HL-60 (cell line): ENCODE results near the gene SLC1A5.
A peak's percentile ranks its signal among the peaks of the same experiment; 100 is the strongest.

Experiments used
- DNase-seq, 2 experiments: peaks; one replicate each; pipeline ENCODE4 v3.0.0-alpha.2; 2010 to 2020; ENCODE audit warnings: low read depth in 1 of 2, low spot score in 1 of 2
- H3K27ac ChIP-seq: fragments of 250-450 bp; sonication (Bioruptor Pico); replicated peaks from 2 replicates; pipeline ENCODE4 v1.5.1; 2020; ENCODE audit warnings: mild to moderate bottlenecking, moderate library complexity
- H3K27me3 ChIP-seq: fragments of 250-450 bp; sonication (Bioruptor Pico); 2 replicates; pipeline ENCODE4 v1.5.1; 2021; ENCODE audit warnings: mild to moderate bottlenecking, moderate library complexity; ENCODE audit not compliant: insufficient read depth, poor library complexity, severe bottlenecking
- H3K4me3 ChIP-seq: replicated peaks from 2 replicates; pipeline ENCODE4 v1.5.1; 2011; ENCODE audit warnings: mild to moderate bottlenecking, control low read depth, low read length; ENCODE audit not compliant: insufficient read depth
- CTCF ChIP-seq: IDR thresholded peaks from one replicate; pipeline ENCODE4 v1.5.1; 2011; ENCODE audit warnings: low read length, control low read depth, inconsistent platforms; ENCODE audit not compliant: insufficient read depth
- GABPA ChIP-seq: IDR thresholded peaks from 2 replicates; pipeline ENCODE4 v1.6.1; 2012; ENCODE audit warnings: low read depth
- POLR2AphosphoS5 ChIP-seq: IDR thresholded peaks from 2 replicates; pipeline ENCODE4 v1.6.1; 2012; ENCODE audit warnings: low read depth
- SPI1 ChIP-seq: IDR thresholded peaks from 2 replicates; pipeline ENCODE4 v1.6.1; 2012; ENCODE audit warnings: low read depth, mild to moderate bottlenecking, borderline replicate concordance
- TF ChIP-seq, protein P1 (sequence below): IDR thresholded peaks from 2 replicates; pipeline ENCODE4 v1.6.1; 2012; ENCODE audit warnings: low read depth; ENCODE audit not compliant: insufficient replicate concordance

The SLC1A5 gene

GRCh38 chr19:46760363-46760762, 28.0 kb downstream of the SLC1A5 start:
- H3K27ac ChIP-seq = no peak overlapping the region
- TF ChIP-seq, protein P1, sequence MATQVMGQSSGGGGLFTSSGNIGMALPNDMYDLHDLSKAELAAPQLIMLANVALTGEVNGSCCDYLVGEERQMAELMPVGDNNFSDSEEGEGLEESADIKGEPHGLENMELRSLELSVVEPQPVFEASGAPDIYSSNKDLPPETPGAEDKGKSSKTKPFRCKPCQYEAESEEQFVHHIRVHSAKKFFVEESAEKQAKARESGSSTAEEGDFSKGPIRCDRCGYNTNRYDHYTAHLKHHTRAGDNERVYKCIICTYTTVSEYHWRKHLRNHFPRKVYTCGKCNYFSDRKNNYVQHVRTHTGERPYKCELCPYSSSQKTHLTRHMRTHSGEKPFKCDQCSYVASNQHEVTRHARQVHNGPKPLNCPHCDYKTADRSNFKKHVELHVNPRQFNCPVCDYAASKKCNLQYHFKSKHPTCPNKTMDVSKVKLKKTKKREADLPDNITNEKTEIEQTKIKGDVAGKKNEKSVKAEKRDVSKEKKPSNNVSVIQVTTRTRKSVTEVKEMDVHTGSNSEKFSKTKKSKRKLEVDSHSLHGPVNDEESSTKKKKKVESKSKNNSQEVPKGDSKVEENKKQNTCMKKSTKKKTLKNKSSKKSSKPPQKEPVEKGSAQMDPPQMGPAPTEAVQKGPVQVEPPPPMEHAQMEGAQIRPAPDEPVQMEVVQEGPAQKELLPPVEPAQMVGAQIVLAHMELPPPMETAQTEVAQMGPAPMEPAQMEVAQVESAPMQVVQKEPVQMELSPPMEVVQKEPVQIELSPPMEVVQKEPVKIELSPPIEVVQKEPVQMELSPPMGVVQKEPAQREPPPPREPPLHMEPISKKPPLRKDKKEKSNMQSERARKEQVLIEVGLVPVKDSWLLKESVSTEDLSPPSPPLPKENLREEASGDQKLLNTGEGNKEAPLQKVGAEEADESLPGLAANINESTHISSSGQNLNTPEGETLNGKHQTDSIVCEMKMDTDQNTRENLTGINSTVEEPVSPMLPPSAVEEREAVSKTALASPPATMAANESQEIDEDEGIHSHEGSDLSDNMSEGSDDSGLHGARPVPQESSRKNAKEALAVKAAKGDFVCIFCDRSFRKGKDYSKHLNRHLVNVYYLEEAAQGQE = no peak
- TF ChIP-seq CTCF (no peak), GABPA (no peak), POLR2AphosphoS5 (no peak), SPI1 (no peak)
- no peaks in the 10 kb centered on the region for H3K27me3 ChIP-seq
- no peak overlapping the region for H3K4me3 ChIP-seq
- no peak for DNase-seq

DNA sequence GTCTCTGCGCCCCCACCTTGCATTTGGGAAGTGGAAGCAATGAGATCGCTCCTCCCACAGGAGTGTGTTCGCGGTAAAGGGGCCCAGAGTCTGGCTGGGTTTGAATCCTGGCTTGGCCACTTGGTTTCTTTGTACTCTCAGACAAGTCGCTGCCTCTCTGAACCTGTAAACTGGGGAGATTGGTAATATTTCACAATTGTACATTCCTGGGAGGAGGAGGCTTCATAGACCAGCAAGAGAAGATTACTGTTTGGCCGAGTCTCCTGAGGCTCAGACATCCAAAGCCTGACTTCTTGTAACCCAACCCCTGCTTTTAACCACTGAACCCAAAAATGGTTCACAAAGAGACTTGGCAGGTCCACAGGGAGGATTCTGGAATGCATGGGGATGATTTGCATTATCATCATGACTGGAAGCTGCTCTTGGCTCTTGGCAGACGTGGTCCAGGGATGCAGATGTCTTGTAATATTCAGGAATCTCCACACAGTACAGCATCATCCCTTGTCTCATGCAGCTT, 28.5 kb downstream of the SLC1A5 start:
- H3K27ac ChIP-seq = no peak overlapping the region
- TF ChIP-seq POLR2AphosphoS5 = no peak
- TF ChIP-seq GABPA = no peak
- no peak for TF ChIP-seq SPI1
- no peak for TF ChIP-seq CTCF
- TF ChIP-seq, protein P1 = no peak
- no peak for DNase-seq
- no peaks in the 10 kb centered on the region for H3K27me3 ChIP-seq
- no peak overlapping the region for H3K4me3 ChIP-seq

DNA sequence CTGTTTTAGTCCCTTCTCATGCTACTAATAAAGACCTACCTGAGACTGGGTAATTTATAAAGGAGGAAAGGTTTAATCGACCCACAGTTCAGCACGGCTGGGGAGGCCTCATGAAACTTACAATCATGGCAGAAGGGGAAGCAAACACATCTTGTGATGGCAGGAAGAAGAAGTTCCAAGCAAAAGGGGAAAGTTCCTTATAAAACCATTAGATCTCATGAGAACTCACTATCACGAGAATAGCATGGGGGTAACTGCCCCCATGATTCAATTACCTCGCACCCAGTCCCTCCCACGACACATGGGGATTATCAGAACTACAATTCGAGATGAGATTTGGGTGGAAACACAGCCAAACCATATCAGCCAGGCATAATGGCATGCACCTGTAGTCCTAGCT, 29.2 kb downstream of the SLC1A5 start:
- peak in 1 of 2 experiments; percentile 9 for DNase-seq
- Histone ChIP-seq H3K27ac (no peak overlapping the region), H3K4me3 (no peak overlapping the region), H3K27me3 (no peaks in the 10 kb centered on the region)
- TF ChIP-seq CTCF = no peak
- TF ChIP-seq, protein P1 = no peak
- TF ChIP-seq SPI1 = no peak
- TF ChIP-seq GABPA = no peak
- no peak for TF ChIP-seq POLR2AphosphoS5
